Esophagus muscularis mucosa (tissue), 4 donors: Measurements from ENCODE around the gene FAM222A.

Source experiments
- CTCF ChIP-seq, 3 experiments: fragments of 200-600 bp in 2 of 3; fragments of 450-650 bp in 1 of 3; sonication (generic) in 2 of 3; IDR thresholded peaks; one replicate each; pipeline ENCODE4 v1.5.1; 2017 to 2019; ENCODE audit warnings: antibody characterized with exemption in 3 of 3, mild to moderate bottlenecking in 2 of 3, moderate library complexity in 1 of 3
- EP300 ChIP-seq: sonication (generic); formaldehyde crosslinking; IDR thresholded peaks from one replicate; pipeline ENCODE4 v1.6.1; 2017; ENCODE audit warnings: antibody characterized with exemption
- POLR2A ChIP-seq: fragments of 450-650 bp; IDR thresholded peaks from one replicate; pipeline ENCODE4 v1.6.1; 2017; ENCODE audit warnings: antibody characterized with exemption, moderate library complexity, mild to moderate bottlenecking, low read depth
- POLR2AphosphoS5 ChIP-seq, 2 donors: sonication (generic); formaldehyde crosslinking; IDR thresholded peaks; one replicate each; pipeline ENCODE4 v1.6.1; 2017; ENCODE audit warnings: antibody characterized with exemption in 2 of 2

- TF ChIP-seq CTCF (IDR thresholded peaks at IDR 0.05) (no peak), EP300 (no peak), POLR2AphosphoS5 (IDR thresholded peaks at IDR 0.05) (no peak), POLR2A (no peak)
Observed at GRCh38 chr12:109710747-109711595, 2.7 kb upstream of the FAM222A start.
